ENCODE data around the gene PCTP. TPM values are rescaled to one million over a fixed set of nuclear protein-coding genes. Genes with fewer than 3 reads are reported as not detected.

Gene PCTP
- total and polyA plus RNA-seq, 2 of the 4 experiments (the other 2 are of a cell fraction): 11.6 to 12.9 TPM

- H2AK9ac ChIP-seq (replicated peaks; ENCODE audit: low read depth, low read length, poor library complexity): no peak overlapping the region
- no peak overlapping the region for H2AK5ac ChIP-seq (ENCODE audit: low read depth, low read length)
- intact Hi-C loops (cut with micrococcal nuclease) (no loop called here), dilution Hi-C loops (cut with HindIII; ENCODE audit: low sequenced_read_pairs, unreplicated experiment) (no loop called here), in situ Hi-C loops (cut with MboI; ENCODE audit: low sequenced_read_pairs) (no loop called here)
- no CpG with 5 or more reads among the region's 2 CpGs for WGBS, 2 experiments (ENCODE audit: extremely low coverage in 2 of 2, insufficient read length in 1 of 2)
- no peak overlapping the region for H2BK120ac ChIP-seq (ENCODE audit: low read depth, low read length)
- no TSS peak for BruUV-seq (replicated peaks)
- no peaks in the 10 kb centered on the region for H3K4me1 ChIP-seq (ENCODE audit: control insufficient read depth, insufficient read depth, low read length)
- no peak overlapping the region for H3K4ac ChIP-seq (ENCODE audit: low read depth, low read length)
- ChIA-PET CTCF (no interaction called here), POLR2A (ENCODE audit: unreplicated experiment) (no interaction called here)
- H3K4me3 ChIP-seq (ENCODE audit: insufficient read depth, low read depth, low read length): no peak overlapping the region
- H3K9me1 ChIP-seq (ENCODE audit: insufficient read depth, low read length): no peaks in the 10 kb centered on the region
- no peak overlapping the region for H4K91ac ChIP-seq (ENCODE audit: insufficient read depth, low read depth, low read length)
- H3K9me3 ChIP-seq (ENCODE audit: control insufficient read depth, insufficient read depth, low read length): no peaks in the 10 kb centered on the region
- H3K27me3 ChIP-seq (ENCODE audit: control insufficient read depth, insufficient read depth, low read length): no peaks in the 10 kb centered on the region
- ATAC-seq (ENCODE audit: low read depth) (no peak), DNase-seq (no peak)
- H3K14ac ChIP-seq (replicated peaks; ENCODE audit: low read depth, low read length): no peak overlapping the region
- H3K79me1 ChIP-seq (ENCODE audit: low read depth in 1 of 2, low read length in 2 of 2): no peaks in the 10 kb centered on the region
- H2BK20ac ChIP-seq (ENCODE audit: low read depth, low read length): no peak overlapping the region
- no peak overlapping the region for H4K5ac ChIP-seq (ENCODE audit: low read depth, low read length)
- no peak overlapping the region for H2BK5ac ChIP-seq (ENCODE audit: low read depth, low read length, poor library complexity, severe bottlenecking)
- no peak overlapping the region for H3K4me2 ChIP-seq (ENCODE audit: low read depth, low read length)
- no peak overlapping the region for H3K18ac ChIP-seq (ENCODE audit: low read depth, low read length)
- no peak overlapping the region for H4K8ac ChIP-seq (ENCODE audit: low read depth in 2 of 2, low read length in 2 of 2)
- H3K27ac ChIP-seq (ENCODE audit: insufficient read depth, low read length): no peak overlapping the region
- no peak overlapping the region for H2AFZ ChIP-seq (replicated peaks; ENCODE audit: low read length, poor library complexity)
- no peak overlapping the region for H3K23ac ChIP-seq (ENCODE audit: low read depth, low read length)
- H3K36me3 ChIP-seq (ENCODE audit: control insufficient read depth, insufficient read depth, low read length): peaks cover 31% of the 10 kb centered on the region
- H3K56ac ChIP-seq (ENCODE audit: extremely low read depth, insufficient read depth, low read length): no peak overlapping the region
- H4K20me1 ChIP-seq (ENCODE audit: insufficient read depth, low read length): no peaks in the 10 kb centered on the region
- H3K9ac ChIP-seq (ENCODE audit: low read depth, low read length): no peak overlapping the region
- H2BK15ac ChIP-seq (ENCODE audit: low read depth, low read length): no peak overlapping the region
- TF ChIP-seq MAFK (IDR thresholded peaks at IDR 0.05; ENCODE audit: low read depth, low read length): no peak
- no peak for TF ChIP-seq POLR2A (IDR thresholded peaks at IDR 0.05; ENCODE audit: low read depth, low read length)
These were observed 26.7 kb downstream of the PCTP start for GRCh38 chr17:55777471-55777971.

Measured in IMR-90 (cell line).